22Rv1 (cell line): ENCODE measurements around the gene RBM7.

Experiments used
- CTCF ChIP-seq: fragments of 450-650 bp; IDR thresholded peaks from 2 replicates; pipeline ENCODE4 v1.5.1; 2017; ENCODE audit warnings: mild to moderate bottlenecking
- ZFX ChIP-seq: fragments of 450-650 bp; IDR thresholded peaks from 2 replicates; pipeline ENCODE4 v1.6.1; 2017; ENCODE audit warnings: antibody characterized with exemption, borderline replicate concordance

- TF ChIP-seq CTCF (no peak), ZFX (no peak)
Observed at GRCh38 chr11:114362326-114362725, 38.1 kb upstream of the RBM7 start.
